Mammary epithelial cell (primary cell): Measurements from ENCODE around the gene OGDH.

Experiments used
- EZH2 ChIP-seq: IDR thresholded peaks from 2 replicates; pipeline ENCODE4 v1.6.1; 2012; ENCODE audit warnings: low read length, inconsistent platforms, borderline replicate concordance
- TF ChIP-seq, protein P1 (sequence below), 2 donors: IDR thresholded peaks in 1 of 2; conservative IDR thresholded peaks in 1 of 2; 2 replicates each; pipeline ENCODE4 v1.5.1; 2011 to 2012; ENCODE audit warnings: inconsistent platforms in 2 of 2, low read length in 2 of 2, mild to moderate bottlenecking in 2 of 2, control low read depth in 1 of 2, low read depth in 1 of 2; ENCODE audit not compliant: insufficient read depth in 1 of 2; ENCODE audit errors: extremely low read depth in 1 of 2

DNA sequence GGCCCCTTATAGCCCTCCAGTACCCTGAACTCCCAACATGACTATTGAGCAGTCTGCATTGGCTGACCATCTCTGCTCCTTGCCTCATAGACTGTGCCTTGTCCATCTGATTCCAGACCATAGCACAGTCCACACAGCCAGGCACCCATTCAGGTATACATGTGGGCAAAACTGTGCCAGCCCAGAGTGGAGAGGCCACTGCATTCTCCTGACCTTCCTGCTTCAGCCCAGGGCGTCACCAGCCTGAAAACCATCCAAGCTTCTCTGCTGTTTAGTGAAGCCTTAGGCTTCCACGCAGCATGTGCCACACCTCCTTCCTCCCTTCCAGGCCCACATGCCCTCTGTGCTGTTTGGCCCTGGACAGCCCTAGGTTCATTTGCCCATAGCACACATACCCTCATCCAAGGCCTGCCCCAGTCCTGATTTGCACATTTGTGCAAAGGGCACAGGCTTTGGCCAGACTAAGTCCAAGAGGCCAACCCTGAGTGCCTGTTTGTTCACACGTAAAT lies 43.2 kb upstream of the OGDH start:
- TF ChIP-seq, protein P1, sequence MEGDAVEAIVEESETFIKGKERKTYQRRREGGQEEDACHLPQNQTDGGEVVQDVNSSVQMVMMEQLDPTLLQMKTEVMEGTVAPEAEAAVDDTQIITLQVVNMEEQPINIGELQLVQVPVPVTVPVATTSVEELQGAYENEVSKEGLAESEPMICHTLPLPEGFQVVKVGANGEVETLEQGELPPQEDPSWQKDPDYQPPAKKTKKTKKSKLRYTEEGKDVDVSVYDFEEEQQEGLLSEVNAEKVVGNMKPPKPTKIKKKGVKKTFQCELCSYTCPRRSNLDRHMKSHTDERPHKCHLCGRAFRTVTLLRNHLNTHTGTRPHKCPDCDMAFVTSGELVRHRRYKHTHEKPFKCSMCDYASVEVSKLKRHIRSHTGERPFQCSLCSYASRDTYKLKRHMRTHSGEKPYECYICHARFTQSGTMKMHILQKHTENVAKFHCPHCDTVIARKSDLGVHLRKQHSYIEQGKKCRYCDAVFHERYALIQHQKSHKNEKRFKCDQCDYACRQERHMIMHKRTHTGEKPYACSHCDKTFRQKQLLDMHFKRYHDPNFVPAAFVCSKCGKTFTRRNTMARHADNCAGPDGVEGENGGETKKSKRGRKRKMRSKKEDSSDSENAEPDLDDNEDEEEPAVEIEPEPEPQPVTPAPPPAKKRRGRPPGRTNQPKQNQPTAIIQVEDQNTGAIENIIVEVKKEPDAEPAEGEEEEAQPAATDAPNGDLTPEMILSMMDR (conservative IDR thresholded peaks at IDR 0.05 in 1 of 2, IDR thresholded peaks at IDR 0.05 in 1 of 2; ENCODE audit: extremely low read depth in 1 of 2, insufficient read depth in 1 of 2, low read depth in 1 of 2, low read length in 2 of 2) = no peak
- no peak for TF ChIP-seq EZH2
